Spleen (tissue), 7 donors: ENCODE results near the gene PCDHB8.

ENCODE experiments used
- POLR2A ChIP-seq, 3 donors: fragments of 450-650 bp; IDR thresholded peaks; one replicate each; pipeline ENCODE4 v1.5.1; 2017; ENCODE audit warnings: antibody characterized with exemption in 3 of 3, mild to moderate bottlenecking in 1 of 3
- POLR2AphosphoS5 ChIP-seq, 3 donors: sonication (generic); formaldehyde crosslinking; IDR thresholded peaks; one replicate each; pipeline ENCODE4 v1.5.1; 2017; ENCODE audit warnings: antibody characterized with exemption in 3 of 3
- TF ChIP-seq, protein P1 (sequence below), 11 experiments: fragments of 200-600 bp in 7 of 11; fragments of 450-650 bp in 4 of 11; sonication (generic) in 4 of 11; IDR thresholded peaks in 8 of 11; conservative IDR thresholded peaks in 3 of 11; 1 replicate in 7 of 11; 2 replicates in 4 of 11; pipeline versions ENCODE4 v1.4.0 to v1.8.0; 2016 to 2021; ENCODE audit warnings: antibody characterized with exemption in 11 of 11, inconsistent platforms in 4 of 11, mild to moderate bottlenecking in 1 of 11
- donor health status: DM: no; HTN: no; CAD: no; lungs with moderate emphysema.
- donor health status: DM: no; HTN: no; CAD: no.
- donor health status: DM: no; HTN: no; CAD: no.

DNA sequence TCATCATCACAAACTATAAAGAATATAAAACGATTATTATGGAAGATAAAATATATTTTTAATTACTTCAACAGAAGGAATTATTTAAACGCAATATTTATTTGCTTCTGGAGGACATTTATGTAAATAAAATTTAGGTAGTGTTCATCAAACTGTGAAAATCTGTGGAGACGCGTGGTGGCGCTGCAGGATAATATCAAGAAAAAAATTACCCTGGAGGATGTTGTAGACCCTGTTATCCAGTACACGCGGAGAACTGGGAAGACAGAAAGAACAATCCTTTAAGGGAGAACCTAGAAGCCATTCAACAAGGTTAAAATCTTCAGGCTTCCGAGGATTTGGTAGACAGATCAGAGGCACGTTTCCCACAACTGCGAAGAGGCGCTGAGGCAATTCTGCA lies 30.9 kb downstream of the PCDHB8 start, which contains the start of gene PCDHB12:
- TF ChIP-seq, protein P1, sequence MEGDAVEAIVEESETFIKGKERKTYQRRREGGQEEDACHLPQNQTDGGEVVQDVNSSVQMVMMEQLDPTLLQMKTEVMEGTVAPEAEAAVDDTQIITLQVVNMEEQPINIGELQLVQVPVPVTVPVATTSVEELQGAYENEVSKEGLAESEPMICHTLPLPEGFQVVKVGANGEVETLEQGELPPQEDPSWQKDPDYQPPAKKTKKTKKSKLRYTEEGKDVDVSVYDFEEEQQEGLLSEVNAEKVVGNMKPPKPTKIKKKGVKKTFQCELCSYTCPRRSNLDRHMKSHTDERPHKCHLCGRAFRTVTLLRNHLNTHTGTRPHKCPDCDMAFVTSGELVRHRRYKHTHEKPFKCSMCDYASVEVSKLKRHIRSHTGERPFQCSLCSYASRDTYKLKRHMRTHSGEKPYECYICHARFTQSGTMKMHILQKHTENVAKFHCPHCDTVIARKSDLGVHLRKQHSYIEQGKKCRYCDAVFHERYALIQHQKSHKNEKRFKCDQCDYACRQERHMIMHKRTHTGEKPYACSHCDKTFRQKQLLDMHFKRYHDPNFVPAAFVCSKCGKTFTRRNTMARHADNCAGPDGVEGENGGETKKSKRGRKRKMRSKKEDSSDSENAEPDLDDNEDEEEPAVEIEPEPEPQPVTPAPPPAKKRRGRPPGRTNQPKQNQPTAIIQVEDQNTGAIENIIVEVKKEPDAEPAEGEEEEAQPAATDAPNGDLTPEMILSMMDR (IDR thresholded peaks at IDR 0.05 in 8 of 11, conservative IDR thresholded peaks at IDR 0.05 in 3 of 11): no peak
- TF ChIP-seq POLR2AphosphoS5 (IDR thresholded peaks at IDR 0.05) (no peak), POLR2A (IDR thresholded peaks at IDR 0.05) (no peak)
